Common myeloid progenitor, CD34-positive (primary cell): ENCODE data around the gene GEMIN7.

Experiments
- CTCF ChIA-PET: fragments of 350-600 bp; sonication (Branson Sonifier 250); formaldehyde crosslinking; loops from one replicate; lab custom pipeline; 2021; ENCODE audit warnings: antibody characterized with exemption; lab: Charles Lee
- POLR2A ChIA-PET: fragments of 350-600 bp; sonication (Branson Sonifier 250); formaldehyde crosslinking; loops from one replicate; lab custom pipeline; 2021; ENCODE audit warnings: antibody characterized with exemption; lab: Charles Lee
- DNase-seq, 3 donors: peaks; one replicate each; pipeline versions ENCODE4 v3.0.0 to v3.0.0-alpha.2; 2013
- H3K27ac ChIP-seq, 2 experiments: 1 replicate in 1 of 2; 2 replicates in 1 of 2; pipeline ENCODE4 v1.7.0; 2013; ENCODE audit warnings: inconsistent platforms in 2 of 2, low read length in 2 of 2, mild to moderate bottlenecking in 2 of 2, low read depth in 1 of 2, moderate library complexity in 1 of 2; ENCODE audit not compliant: severe bottlenecking in 2 of 2, insufficient read depth in 1 of 2, poor library complexity in 1 of 2
- H3K27me3 ChIP-seq, 5 experiments: replicated peaks in 2 of 5; 1 replicate in 3 of 5; 2 replicates in 2 of 5; pipeline versions ENCODE4 v1.6.1 to v1.7.0; 2013; ENCODE audit warnings: low read length in 4 of 5, mild to moderate bottlenecking in 2 of 5, moderate library complexity in 2 of 5, inconsistent platforms in 1 of 5; ENCODE audit not compliant: insufficient read depth in 5 of 5, control insufficient read depth in 4 of 5
- H3K36me3 ChIP-seq, 4 experiments: 1 replicate in 2 of 4; 2 replicates in 2 of 4; pipeline versions ENCODE4 v1.6.1 to v1.7.0; 2013; ENCODE audit warnings: low read length in 3 of 4, control low read depth in 1 of 4, mild to moderate bottlenecking in 1 of 4; ENCODE audit not compliant: control insufficient read depth in 4 of 4, insufficient read depth in 4 of 4
- H3K4me1 ChIP-seq, 4 experiments: 1 replicate in 3 of 4; 2 replicates in 1 of 4; pipeline versions ENCODE4 v1.6.1 to v1.7.1; 2013; ENCODE audit warnings: low read length in 3 of 4, mild to moderate bottlenecking in 3 of 4, control low read depth in 1 of 4, inconsistent platforms in 1 of 4, moderate library complexity in 1 of 4; ENCODE audit not compliant: control insufficient read depth in 4 of 4, insufficient read depth in 4 of 4; ENCODE audit errors: control extremely low read depth in 1 of 4
- H3K4me3 ChIP-seq, 7 experiments: 1 replicate in 4 of 7; 2 replicates in 3 of 7; pipeline versions ENCODE4 v1.5.1 to v1.7.0; 2013; ENCODE audit warnings: mild to moderate bottlenecking in 7 of 7, low read length in 6 of 7, moderate library complexity in 6 of 7, inconsistent platforms in 2 of 7, low read depth in 2 of 7, control low read depth in 1 of 7; ENCODE audit not compliant: insufficient read depth in 4 of 7, control insufficient read depth in 1 of 7; ENCODE audit errors: extremely low read depth in 1 of 7
- H3K9me3 ChIP-seq, 5 experiments: 1 replicate in 4 of 5; 2 replicates in 1 of 5; pipeline versions ENCODE4 v1.6.1 to v1.7.1; 2013; ENCODE audit warnings: low read length in 4 of 5, mild to moderate bottlenecking in 2 of 5, inconsistent platforms in 1 of 5, low read depth in 1 of 5, moderate library complexity in 1 of 5; ENCODE audit not compliant: control insufficient read depth in 4 of 5, insufficient read depth in 2 of 5; ENCODE audit errors: control extremely low read depth in 1 of 5
- WGBS: methylation state at CpG from one replicate; pipeline ENCODE4 v1.1.5; 2013; ENCODE audit not compliant: insufficient coverage; 5-methylcytosine and 5-hydroxymethylcytosine counted together

GEMIN7 gene

DNA sequence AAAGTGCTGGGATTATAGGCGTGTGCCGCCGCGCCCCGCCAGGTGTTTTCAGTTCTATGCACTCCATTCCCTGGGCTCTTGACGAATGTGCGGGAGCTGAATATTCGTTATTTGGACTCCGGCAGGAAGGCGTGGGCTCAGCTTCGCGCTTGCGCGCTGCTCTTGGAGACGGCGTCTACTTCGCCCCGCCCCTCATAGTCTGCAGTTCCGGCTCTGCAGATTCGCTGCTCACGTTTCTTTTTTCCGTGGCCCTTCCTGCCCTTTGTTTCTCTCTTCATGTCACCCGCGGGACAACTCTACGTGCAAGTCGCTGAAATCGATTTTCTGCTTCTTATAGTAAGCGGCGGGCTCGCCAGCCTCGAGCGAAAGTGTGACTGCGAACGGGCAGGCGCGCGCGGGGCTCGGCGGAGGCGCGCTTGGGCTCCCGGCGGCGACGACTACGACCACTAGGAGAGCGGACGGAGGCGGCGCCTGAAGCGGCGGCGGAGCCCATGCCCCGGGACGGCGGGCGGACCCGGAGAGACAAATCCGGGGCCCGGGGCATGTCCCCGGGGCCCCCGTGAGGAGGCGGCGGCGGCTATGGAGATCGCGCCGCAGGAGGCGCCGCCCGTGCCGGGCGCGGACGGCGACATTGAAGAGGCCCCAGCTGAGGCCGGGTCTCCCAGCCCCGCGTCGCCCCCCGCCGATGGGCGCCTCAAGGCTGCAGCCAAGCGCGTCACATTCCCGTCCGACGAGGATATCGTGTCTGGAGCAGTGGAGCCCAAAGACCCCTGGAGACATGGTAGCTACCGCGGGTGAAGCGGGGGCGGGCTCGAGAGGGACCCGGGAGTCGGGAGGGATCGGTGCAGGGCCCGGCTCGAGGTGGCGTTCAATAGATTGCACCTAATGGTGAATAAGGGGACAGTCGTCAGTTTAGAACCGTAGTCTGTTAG is 14.0 kb downstream of the GEMIN7 start, which contains the start of gene PPP1R37:
PPP1R37 (plus strand) TSS at position 433 of the 932 bp plus-strand sequence; CDS start at position 580, 147 bp downstream.
- POLR2A ChIA-PET, result interaction anchor here (0.6 to 1.8 kb wide), 3 partner anchors 14 to 74 kb away, joined by 3 to 6 read pairs (median 4); partner anchors contain the start of gene GEMIN7

DNA sequence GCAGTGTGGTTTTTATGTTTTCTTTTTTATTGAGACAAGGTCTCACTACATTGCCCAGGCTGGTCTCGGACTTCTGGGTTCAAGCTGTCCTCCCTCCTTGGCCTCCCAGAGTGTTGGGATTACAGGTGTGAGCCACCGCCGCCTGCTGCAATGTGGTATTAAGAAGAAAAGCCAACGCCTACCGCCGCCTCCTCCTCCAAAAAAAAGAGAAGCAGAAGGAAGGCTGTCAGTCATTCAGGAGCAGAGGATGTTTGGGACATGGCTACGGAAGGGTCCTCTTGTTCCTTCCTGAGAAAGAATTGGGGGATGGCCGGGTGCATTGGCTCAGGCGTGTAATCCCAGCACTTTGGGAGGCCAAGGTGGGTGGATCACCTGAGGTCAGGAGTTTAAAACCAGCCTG is 15.1 kb downstream of the GEMIN7 start:
- WGBS, result 90% methylated on average over 4 of the region's 9 CpGs
- Histone ChIP-seq H3K27me3 (no peaks in the 10 kb centered on the region), H3K9me3 (no peaks in the 10 kb centered on the region), H3K4me1 (peaks cover 4 to 40% (median 24%) of the 10 kb centered on the region in 4 experiments), H3K36me3 (peaks cover 0 to 27% (median 12%) of the 10 kb centered on the region in 4 experiments), H3K27ac (peak overlapping the region; percentile 99), H3K4me3 (peak overlapping the region in 6 of 7 experiments; percentile 84 to 96 (median 93))
- no peak for DNase-seq
- POLR2A ChIA-PET, result no interaction called here
- CTCF ChIA-PET, result interaction anchor here (5.3 kb wide), 1 partner anchor 32 kb away, joined by 25 read pairs; no protein-coding TSS in a partner anchor

More for the DNA sequence above, 14.0 kb downstream of the GEMIN7 start, which contains the start of gene PPP1R37:
- peak within 1 kb of the TSS; percentile 84 to 97 (median 94) for H3K4me3 ChIP-seq
- H3K4me1 ChIP-seq, result peaks cover 6 to 40% (median 30%) of the 10 kb centered on the region in 4 experiments
- H3K9me3 ChIP-seq, result no peaks in the 10 kb centered on the region
- peak; percentile 98 to 99 (median 98) for DNase-seq
- H3K36me3 ChIP-seq, result peaks cover 0 to 31% (median 11%) of the 10 kb centered on the region in 4 experiments
- 0% methylated on average over 102 of the region's 103 CpGs for WGBS
- no peaks in the 10 kb centered on the region for H3K27me3 ChIP-seq
- CTCF ChIA-PET, result interaction anchor here (1.1 to 5.3 kb wide), 9 partner anchors 10 to 303 kb away, joined by 3 to 25 read pairs (median 7); no protein-coding TSS in a partner anchor
- H3K27ac ChIP-seq, result peak within 1 kb of the TSS; percentile 99

DNA sequence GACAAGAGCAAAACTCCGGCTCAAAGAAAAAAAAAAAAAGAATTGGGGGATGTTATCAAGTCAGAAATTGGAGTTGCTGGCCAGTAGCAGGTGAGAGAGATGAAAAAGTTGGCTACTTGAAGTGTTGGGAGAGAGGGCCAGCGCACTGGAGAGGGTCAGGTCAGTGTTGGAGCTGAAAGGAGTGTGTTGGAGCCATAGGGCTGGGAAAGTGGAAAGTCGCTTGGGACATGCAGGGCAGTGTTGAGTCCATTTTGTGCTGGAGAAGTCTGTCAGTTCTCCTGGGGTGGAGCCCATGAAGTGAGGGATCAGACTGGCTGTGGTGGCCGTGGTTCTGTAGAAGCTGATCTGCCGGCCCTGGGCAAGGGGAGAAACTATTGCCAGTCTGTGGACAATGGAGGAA is 15.6 kb downstream of the GEMIN7 start:
- Histone ChIP-seq H3K4me1 (peaks cover 4 to 40% (median 24%) of the 10 kb centered on the region in 4 experiments), H3K4me3 (peak overlapping the region in 1 of 7 experiments; percentile 88), H3K27me3 (no peaks in the 10 kb centered on the region), H3K9me3 (no peaks in the 10 kb centered on the region), H3K36me3 (peaks cover 0 to 31% (median 12%) of the 10 kb centered on the region in 4 experiments), H3K27ac (no peak overlapping the region)
- WGBS, result 100% methylated on average over 5 of the region's 5 CpGs
- DNase-seq, result no peak
- ChIA-PET CTCF (interaction anchor here (0.7 kb wide), 1 partner anchor 13 kb away, joined by 3 read pairs; no protein-coding TSS in a partner anchor), POLR2A (no interaction called here)

DNA sequence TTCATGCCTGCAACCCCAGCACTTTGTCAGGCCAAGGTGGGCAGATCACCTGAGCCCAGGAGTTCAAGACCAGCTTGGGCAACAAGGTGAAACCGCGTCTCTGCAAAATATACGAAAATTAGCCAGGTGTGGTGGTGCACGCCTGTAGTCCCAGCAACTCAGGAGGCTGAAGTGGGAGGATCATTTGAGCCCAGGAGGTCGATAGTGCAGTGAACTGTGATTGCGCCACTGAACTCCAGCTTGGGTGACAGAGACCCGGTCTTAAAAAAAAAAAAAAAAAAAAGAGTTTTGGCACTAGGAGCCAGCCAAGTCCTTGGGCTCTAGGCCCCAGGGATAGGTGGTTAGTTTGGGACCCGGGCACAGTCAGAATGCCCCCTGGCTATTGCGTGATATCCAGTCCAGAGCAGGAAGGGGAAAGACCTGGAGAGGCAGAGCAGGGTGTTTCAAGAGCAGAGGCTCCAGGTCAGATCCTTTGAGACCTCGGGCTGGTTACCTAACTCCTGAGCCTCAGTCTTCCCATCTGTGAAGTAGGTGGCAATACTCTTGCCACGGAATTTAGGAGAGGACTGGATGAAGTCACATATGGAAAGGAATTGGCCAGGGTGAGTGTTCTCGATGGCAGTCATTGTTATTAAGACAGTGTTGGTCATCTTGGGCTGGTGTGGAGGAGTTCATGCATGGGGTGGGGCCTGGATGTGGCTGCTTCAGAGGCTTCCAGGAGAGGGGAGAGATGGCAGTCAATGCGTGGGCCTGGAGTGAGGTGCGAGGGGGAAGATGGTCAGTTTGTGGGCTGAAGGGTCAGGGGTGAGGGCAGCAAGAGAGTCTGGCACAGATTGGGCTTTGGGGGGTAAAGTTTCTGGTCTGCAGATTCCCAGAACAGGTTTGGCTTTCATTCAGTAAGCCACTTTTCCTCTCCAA is 16.7 kb downstream of the GEMIN7 start:
- ChIA-PET POLR2A (no interaction called here), CTCF (no interaction called here)
- Histone ChIP-seq H3K4me1 (peaks cover 4 to 38% (median 24%) of the 10 kb centered on the region in 4 experiments), H3K4me3 (no peak overlapping the region), H3K27ac (no peak overlapping the region), H3K36me3 (peaks cover 0 to 30% (median 5%) of the 10 kb centered on the region in 4 experiments), H3K9me3 (no peaks in the 10 kb centered on the region), H3K27me3 (no peaks in the 10 kb centered on the region)
- 98% methylated on average over 14 of the region's 14 CpGs for WGBS
- DNase-seq, result no peak

DNA sequence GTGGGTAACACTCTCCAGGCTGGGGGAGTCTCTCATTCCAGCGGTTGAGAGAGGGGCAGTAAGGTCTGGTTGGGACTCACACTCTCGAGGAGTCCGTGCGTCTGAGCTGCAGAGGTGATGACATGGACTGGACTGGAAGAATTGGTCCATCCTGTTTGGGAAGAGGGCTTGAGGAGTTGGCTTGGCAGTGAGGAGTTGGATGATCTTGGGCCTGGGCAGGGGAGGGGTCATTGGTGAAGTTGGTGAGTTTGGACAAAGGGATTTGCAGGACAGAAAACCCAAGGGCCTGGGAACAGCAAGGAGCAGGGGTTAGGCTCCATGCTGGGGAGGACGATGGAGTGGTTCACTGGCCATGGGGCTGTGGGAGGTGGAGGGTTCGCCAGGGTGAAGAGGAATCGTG is 17.6 kb downstream of the GEMIN7 start:
- H3K9me3 ChIP-seq, result no peaks in the 10 kb centered on the region
- 95% methylated on average over 7 of the region's 7 CpGs for WGBS
- ChIA-PET CTCF (interaction anchor here (0.9 kb wide), 1 partner anchor 30 kb away, joined by 4 read pairs; no protein-coding TSS in a partner anchor), POLR2A (no interaction called here)
- no peaks in the 10 kb centered on the region for H3K27me3 ChIP-seq
- peak overlapping the region in 1 of 2 experiments; percentile 47 for H3K27ac ChIP-seq
- peaks cover 0 to 28% (median 4%) of the 10 kb centered on the region in 4 experiments for H3K36me3 ChIP-seq
- no peak for DNase-seq
- peaks cover 4 to 31% (median 20%) of the 10 kb centered on the region in 4 experiments for H3K4me1 ChIP-seq
- H3K4me3 ChIP-seq, result no peak overlapping the region

DNA sequence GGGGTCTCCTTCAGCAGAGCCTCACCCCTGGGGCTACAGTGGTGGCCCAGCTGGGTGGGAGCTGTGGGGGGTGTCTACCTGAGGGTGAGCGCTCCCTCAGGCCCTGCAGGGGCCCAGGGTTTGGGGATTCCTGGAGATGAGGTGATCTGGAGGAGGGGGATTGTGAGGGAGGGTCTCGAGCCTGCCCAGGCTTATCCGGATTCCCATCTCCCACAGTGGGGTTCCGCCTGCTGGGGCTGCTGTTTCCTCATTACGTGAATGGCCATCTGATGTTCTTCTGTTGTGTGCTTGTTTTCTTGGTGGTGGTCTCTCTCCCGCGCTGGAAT is 18.4 kb downstream of the GEMIN7 start:
- H3K9me3 ChIP-seq, result no peaks in the 10 kb centered on the region
- 98% methylated on average over 5 of the region's 7 CpGs for WGBS
- H3K36me3 ChIP-seq, result peaks cover 0 to 28% (median 4%) of the 10 kb centered on the region in 4 experiments
- CTCF ChIA-PET, result interaction anchor here (0.9 to 2.4 kb wide), 2 partner anchors 16 to 29 kb away, joined by 4 to 9 read pairs; no protein-coding TSS in a partner anchor
- POLR2A ChIA-PET, result no interaction called here
- peaks cover 4 to 29% (median 15%) of the 10 kb centered on the region in 4 experiments for H3K4me1 ChIP-seq
- H3K27me3 ChIP-seq, result no peaks in the 10 kb centered on the region
- H3K27ac ChIP-seq, result peak overlapping the region in 1 of 2 experiments; percentile 47
- H3K4me3 ChIP-seq, result no peak overlapping the region
- DNase-seq, result no peak
